DMS79 (cell line): ENCODE data around the gene ZNF469.
"Not testable (repeated sequence)": the region's sequence is repeated elsewhere in the genome, so short reads cannot be mapped to it uniquely, and the experiment has no call there.

Experiments
- DNase-seq: peaks from one replicate; lab custom pipeline; 2025; lab: John Stamatoyannopoulos, UW

ZNF469 gene

GRCh38 chr16:88393034-88393433 is 10.3 kb downstream of the ZNF469 start:
- no peak for DNase-seq

GRCh38 chr16:88393571-88393970 is 10.8 kb downstream of the ZNF469 start:
- DNase-seq: no peak

- no peak for DNase-seq
Observed at GRCh38 chr16:88394426-88394825, 11.7 kb downstream of the ZNF469 start.

GRCh38 chr16:88395669-88396584 is 13.2 kb downstream of the ZNF469 start:
- DNase-seq: no peak

GRCh38 chr16:88398170-88398873 is 15.6 kb downstream of the ZNF469 start:
- DNase-seq: no peak

- DNase-seq: no peak
Observed at GRCh38 chr16:88398874-88399178, 16.1 kb downstream of the ZNF469 start.

GRCh38 chr16:88400186-88400585 is 17.4 kb downstream of the ZNF469 start:
- DNase-seq: no peak

- DNase-seq: no peak
Observed at GRCh38 chr16:88401604-88402246, 19.0 kb downstream of the ZNF469 start.

GRCh38 chr16:88402551-88403240 is 19.9 kb downstream of the ZNF469 start:
- no peak for DNase-seq

GRCh38 chr16:88403794-88404581 is 21.2 kb downstream of the ZNF469 start:
- DNase-seq: no peak

GRCh38 chr16:88404769-88405168 is 22.0 kb downstream of the ZNF469 start:
- DNase-seq: no peak

GRCh38 chr16:88405216-88406060 is 22.7 kb downstream of the ZNF469 start:
- DNase-seq: no peak

- no peak for DNase-seq
Observed at GRCh38 chr16:88406096-88407041, 23.6 kb downstream of the ZNF469 start.

- DNase-seq: no peak
Observed at GRCh38 chr16:88407042-88407420, 24.3 kb downstream of the ZNF469 start.

GRCh38 chr16:88407807-88408206 is 25.0 kb downstream of the ZNF469 start:
- DNase-seq: no peak

- no peak for DNase-seq
Observed at GRCh38 chr16:88408561-88409142, 25.9 kb downstream of the ZNF469 start.

GRCh38 chr16:88409296-88410065 is 26.7 kb downstream of the ZNF469 start:
- no peak for DNase-seq

- not testable (repeated sequence) for DNase-seq
Observed at GRCh38 chr16:88410297-88410968, 27.7 kb downstream of the ZNF469 start.
